GM18517 (cell line): ENCODE measurements around the gene PARVA.
"Not testable (repeated sequence)": the region's sequence is repeated elsewhere in the genome, so short reads cannot be mapped to it uniquely, and the experiment has no call there.

ENCODE experiments used
- ATAC-seq: cut with Tn5 transposase; IDR thresholded peaks from one replicate; pipeline ENCODE4 v1.9.1; 2021; ENCODE audit warnings: mild to moderate bottlenecking, moderate library complexity; ENCODE audit not compliant: unreplicated experiment

PARVA gene

GRCh38 chr11:12377106-12377823, at the start of gene PARVA:
PARVA (plus strand) TSS chr11:12377571; CDS start chr11:12377648, 77 bp downstream.
- ATAC-seq, result no peak

GRCh38 chr11:12329169-12329568, 48.2 kb upstream of the PARVA start:
- no peak for ATAC-seq

- no peak for ATAC-seq
Measured at GRCh38 chr11:12329797-12330196, 47.6 kb upstream of the PARVA start.

GRCh38 chr11:12330485-12331231, 46.7 kb upstream of the PARVA start:
- ATAC-seq, result no peak

- no peak for ATAC-seq
Measured at GRCh38 chr11:12331239-12331874, 46.0 kb upstream of the PARVA start.

GRCh38 chr11:12343526-12343925, 33.8 kb upstream of the PARVA start:
- ATAC-seq, result no peak

GRCh38 chr11:12353534-12353933, 23.8 kb upstream of the PARVA start:
- no peak for ATAC-seq

GRCh38 chr11:12354750-12355545, 22.4 kb upstream of the PARVA start:
- no peak for ATAC-seq

- no peak for ATAC-seq
Measured at GRCh38 chr11:12356944-12357655, 20.3 kb upstream of the PARVA start.

GRCh38 chr11:12357697-12358096, 19.7 kb upstream of the PARVA start:
- not testable (repeated sequence) for ATAC-seq

- no peak for ATAC-seq
Measured at GRCh38 chr11:12358302-12359188, 18.8 kb upstream of the PARVA start.

- ATAC-seq, result no peak
Measured at GRCh38 chr11:12359761-12360160, 17.6 kb upstream of the PARVA start.

GRCh38 chr11:12361682-12362081, 15.7 kb upstream of the PARVA start:
- no peak for ATAC-seq

GRCh38 chr11:12362857-12363256, 14.5 kb upstream of the PARVA start:
- no peak for ATAC-seq

GRCh38 chr11:12363373-12363772, 14.0 kb upstream of the PARVA start:
- no peak for ATAC-seq

GRCh38 chr11:12365965-12366575, 11.3 kb upstream of the PARVA start:
- ATAC-seq, result not testable (repeated sequence)

- not testable (repeated sequence) for ATAC-seq
Measured at GRCh38 chr11:12367057-12367456, 10.3 kb upstream of the PARVA start.

GRCh38 chr11:12372111-12372510, 5.3 kb upstream of the PARVA start:
- no peak for ATAC-seq

GRCh38 chr11:12375720-12376119, 1.7 kb upstream of the PARVA start:
- no peak for ATAC-seq
